Measurements from ENCODE around the gene THOC2. TPM values are rescaled to one million over a fixed set of nuclear protein-coding genes. Genes with fewer than 3 reads are reported as not detected.

Gene THOC2
- total and polyA plus RNA-seq, 2 experiments from 2014 or later, result 47.8 to 53.4 TPM

GRCh38 chrX:123625952-123626351 lies 106.9 kb downstream of the THOC2 start:
- no peak overlapping the region for H2AFZ ChIP-seq
- no peak for DNase-seq
- WGBS, 2 experiments (ENCODE audit: low coverage in 1 of 2, low lambda C conversion rate in 2 of 2, missing lambda C conversion rate in 2 of 2), result 89 to 100% methylated on average over 2 of the region's 2 CpGs
- peak overlapping the region; percentile 25 for H3K4me2 ChIP-seq (ENCODE audit: unreplicated experiment)
- no peaks in the 10 kb centered on the region for H3K79me2 ChIP-seq (ENCODE audit: insufficient read depth)
- peaks cover 26% of the 10 kb centered on the region for H3K4me1 ChIP-seq (ENCODE audit: insufficient read depth)
- H3K27ac ChIP-seq, result no peak overlapping the region
- H3K9ac ChIP-seq, result no peak overlapping the region
- H3K27me3 ChIP-seq (replicated peaks; ENCODE audit: insufficient read depth), result no peaks in the 10 kb centered on the region
- peaks cover 22% of the 10 kb centered on the region for H3K36me3 ChIP-seq (ENCODE audit: low read depth)
- in situ Hi-C loops (cut with MboI), result no loop called here
- H3K9me2 ChIP-seq (ENCODE audit: insufficient read depth), result no peaks in the 10 kb centered on the region
- no peaks in the 10 kb centered on the region for H3K9me3 ChIP-seq (ENCODE audit: low read depth)
- H4K20me1 ChIP-seq (ENCODE audit: insufficient read depth), result no peaks in the 10 kb centered on the region
- no peak overlapping the region for H3K4me3 ChIP-seq
- H3F3A ChIP-seq (ENCODE audit: insufficient read depth), result peaks cover 24% of the 10 kb centered on the region
- no peak for TF ChIP-seq EZH2 (IDR thresholded peaks at IDR 0.05; ENCODE audit: insufficient read depth, poor library complexity, severe bottlenecking)
- TF ChIP-seq EZH2phosphoT487 (IDR thresholded peaks at IDR 0.05; ENCODE audit: insufficient read depth, low read depth), result no peak

- H4K20me1 ChIP-seq (ENCODE audit: insufficient read depth), result no peaks in the 10 kb centered on the region
- H3F3A ChIP-seq (ENCODE audit: insufficient read depth), result peaks cover 24% of the 10 kb centered on the region
- 88 to 96% methylated on average over 1 of the region's 1 CpG for WGBS, 2 experiments (ENCODE audit: low coverage in 1 of 2, low lambda C conversion rate in 2 of 2, missing lambda C conversion rate in 2 of 2)
- peaks cover 27% of the 10 kb centered on the region for H3K36me3 ChIP-seq (ENCODE audit: low read depth)
- H3K4me1 ChIP-seq (ENCODE audit: insufficient read depth), result peaks cover 26% of the 10 kb centered on the region
- H2AFZ ChIP-seq, result no peak overlapping the region
- TF ChIP-seq EZH2 (IDR thresholded peaks at IDR 0.05; ENCODE audit: insufficient read depth, poor library complexity, severe bottlenecking) (no peak), EZH2phosphoT487 (IDR thresholded peaks at IDR 0.05; ENCODE audit: insufficient read depth, low read depth) (no peak)
- no peaks in the 10 kb centered on the region for H3K79me2 ChIP-seq (ENCODE audit: insufficient read depth)
- H3K4me3 ChIP-seq, result no peak overlapping the region
- H3K9ac ChIP-seq, result no peak overlapping the region
- no peaks in the 10 kb centered on the region for H3K9me3 ChIP-seq (ENCODE audit: low read depth)
- DNase-seq, result no peak
- H3K4me2 ChIP-seq (ENCODE audit: unreplicated experiment), result no peak overlapping the region
- in situ Hi-C loops (cut with MboI), result no loop called here
- no peaks in the 10 kb centered on the region for H3K9me2 ChIP-seq (ENCODE audit: insufficient read depth)
- no peaks in the 10 kb centered on the region for H3K27me3 ChIP-seq (replicated peaks; ENCODE audit: insufficient read depth)
- no peak overlapping the region for H3K27ac ChIP-seq
These were observed 107.4 kb downstream of the THOC2 start for GRCh38 chrX:123625477-123625876.

GRCh38 chrX:123617007-123617406 lies 115.8 kb downstream of the THOC2 start:
- peaks cover 23% of the 10 kb centered on the region; the same call in 1 of the 2 replicates for H3K36me3 ChIP-seq (ENCODE audit: low read depth)
- TF ChIP-seq EZH2phosphoT487 (IDR thresholded peaks at IDR 0.05; ENCODE audit: insufficient read depth, low read depth) (no peak), EZH2 (IDR thresholded peaks at IDR 0.05; ENCODE audit: insufficient read depth, poor library complexity, severe bottlenecking) (no peak)

GRCh38 chrX:123610915-123611314 lies 121.9 kb downstream of the THOC2 start:
- Histone ChIP-seq H3K79me2 (ENCODE audit: insufficient read depth) (0 out of 2 replicates have a peak, but pooled peaks cover 6% of the 10 kb centered on the region), H3K4me3 (no peak overlapping the region), H3K27me3 (replicated peaks; ENCODE audit: insufficient read depth) (no peaks in the 10 kb centered on the region), H3K9me2 (ENCODE audit: insufficient read depth) (no peaks in the 10 kb centered on the region), H3F3A (ENCODE audit: insufficient read depth) (no peaks in the 10 kb centered on the region), H4K20me1 (ENCODE audit: insufficient read depth) (no peaks in the 10 kb centered on the region), H3K4me2 (ENCODE audit: unreplicated experiment) (no peak overlapping the region), H3K36me3 (ENCODE audit: low read depth) (no peaks in the 10 kb centered on the region; the same call in 1 of the 2 replicates), H2AFZ (no peak overlapping the region), H3K9ac (no peak overlapping the region), H3K9me3 (ENCODE audit: low read depth) (no peaks in the 10 kb centered on the region), H3K27ac (no peak overlapping the region), H3K4me1 (ENCODE audit: insufficient read depth) (peaks cover 6% of the 10 kb centered on the region)
- WGBS, 2 experiments (ENCODE audit: low coverage in 1 of 2, low lambda C conversion rate in 2 of 2, missing lambda C conversion rate in 2 of 2), result 100% methylated on average over 2 of the region's 2 CpGs
- no peak for DNase-seq
- in situ Hi-C loops (cut with MboI), result no loop called here
- TF ChIP-seq EZH2 (IDR thresholded peaks at IDR 0.05; ENCODE audit: insufficient read depth, poor library complexity, severe bottlenecking), result no peak
- no peak for TF ChIP-seq EZH2phosphoT487 (IDR thresholded peaks at IDR 0.05; ENCODE audit: insufficient read depth, low read depth)

More at GRCh38 chrX:123617007-123617406, 115.8 kb downstream of the THOC2 start:
- no peak overlapping the region for H3K4me3 ChIP-seq
- H3K4me1 ChIP-seq (ENCODE audit: insufficient read depth), result peaks cover 6% of the 10 kb centered on the region
- no peak overlapping the region for H3K4me2 ChIP-seq (ENCODE audit: unreplicated experiment)
- no peak overlapping the region for H3K27ac ChIP-seq
- H4K20me1 ChIP-seq (ENCODE audit: insufficient read depth), result no peaks in the 10 kb centered on the region
- H3K79me2 ChIP-seq (ENCODE audit: insufficient read depth), result peaks cover 32% of the 10 kb centered on the region; the same call in 1 of the 2 replicates
- H3F3A ChIP-seq (ENCODE audit: insufficient read depth), result no peaks in the 10 kb centered on the region
- no peak overlapping the region for H2AFZ ChIP-seq
- no peaks in the 10 kb centered on the region for H3K27me3 ChIP-seq (replicated peaks; ENCODE audit: insufficient read depth)
- no peak overlapping the region for H3K9ac ChIP-seq
- DNase-seq, result no peak
- no peaks in the 10 kb centered on the region for H3K9me3 ChIP-seq (ENCODE audit: low read depth)
- in situ Hi-C loops (cut with MboI), result no loop called here
- H3K9me2 ChIP-seq (ENCODE audit: insufficient read depth), result no peaks in the 10 kb centered on the region
- WGBS, 2 experiments (ENCODE audit: low coverage in 1 of 2, low lambda C conversion rate in 2 of 2, missing lambda C conversion rate in 2 of 2), result 95 to 100% methylated on average over 1 of the region's 1 CpG

GRCh38 chrX:123607806-123608205 lies 125.0 kb downstream of the THOC2 start:
- Histone ChIP-seq H3F3A (ENCODE audit: insufficient read depth) (no peaks in the 10 kb centered on the region), H3K36me3 (ENCODE audit: low read depth) (no peaks in the 10 kb centered on the region; the same call in 1 of the 2 replicates), H3K9ac (no peak overlapping the region), H3K4me2 (ENCODE audit: unreplicated experiment) (no peak overlapping the region), H3K9me2 (ENCODE audit: insufficient read depth) (no peaks in the 10 kb centered on the region), H3K9me3 (ENCODE audit: low read depth) (no peaks in the 10 kb centered on the region), H3K4me1 (ENCODE audit: insufficient read depth) (no peaks in the 10 kb centered on the region), H3K79me2 (ENCODE audit: insufficient read depth) (no peaks in the 10 kb centered on the region), H3K27me3 (replicated peaks; ENCODE audit: insufficient read depth) (no peaks in the 10 kb centered on the region), H3K4me3 (no peak overlapping the region), H3K27ac (no peak overlapping the region), H4K20me1 (ENCODE audit: insufficient read depth) (no peaks in the 10 kb centered on the region), H2AFZ (no peak overlapping the region)
- in situ Hi-C loops (cut with MboI), result no loop called here
- no peak for TF ChIP-seq EZH2 (IDR thresholded peaks at IDR 0.05; ENCODE audit: insufficient read depth, poor library complexity, severe bottlenecking)
- TF ChIP-seq EZH2phosphoT487 (IDR thresholded peaks at IDR 0.05; ENCODE audit: insufficient read depth, low read depth), result no peak
- 96 to 97% methylated on average over 5 to 6 of the region's 6 CpGs for WGBS, 2 experiments (ENCODE audit: low coverage in 1 of 2, low lambda C conversion rate in 2 of 2, missing lambda C conversion rate in 2 of 2)
- no peak for DNase-seq
